Bone marrow (tissue), 2 donors: ENCODE data around the gene SLX1A.
"Not testable (repeated sequence)": the region's sequence is repeated elsewhere in the genome, so short reads cannot be mapped to it uniquely, and the experiment has no call there.

ENCODE experiments used
- DNase-seq, 2 donors: peaks; one replicate each; lab custom pipeline; 2025; lab: John Stamatoyannopoulos, UW

Gene SLX1A

DNA sequence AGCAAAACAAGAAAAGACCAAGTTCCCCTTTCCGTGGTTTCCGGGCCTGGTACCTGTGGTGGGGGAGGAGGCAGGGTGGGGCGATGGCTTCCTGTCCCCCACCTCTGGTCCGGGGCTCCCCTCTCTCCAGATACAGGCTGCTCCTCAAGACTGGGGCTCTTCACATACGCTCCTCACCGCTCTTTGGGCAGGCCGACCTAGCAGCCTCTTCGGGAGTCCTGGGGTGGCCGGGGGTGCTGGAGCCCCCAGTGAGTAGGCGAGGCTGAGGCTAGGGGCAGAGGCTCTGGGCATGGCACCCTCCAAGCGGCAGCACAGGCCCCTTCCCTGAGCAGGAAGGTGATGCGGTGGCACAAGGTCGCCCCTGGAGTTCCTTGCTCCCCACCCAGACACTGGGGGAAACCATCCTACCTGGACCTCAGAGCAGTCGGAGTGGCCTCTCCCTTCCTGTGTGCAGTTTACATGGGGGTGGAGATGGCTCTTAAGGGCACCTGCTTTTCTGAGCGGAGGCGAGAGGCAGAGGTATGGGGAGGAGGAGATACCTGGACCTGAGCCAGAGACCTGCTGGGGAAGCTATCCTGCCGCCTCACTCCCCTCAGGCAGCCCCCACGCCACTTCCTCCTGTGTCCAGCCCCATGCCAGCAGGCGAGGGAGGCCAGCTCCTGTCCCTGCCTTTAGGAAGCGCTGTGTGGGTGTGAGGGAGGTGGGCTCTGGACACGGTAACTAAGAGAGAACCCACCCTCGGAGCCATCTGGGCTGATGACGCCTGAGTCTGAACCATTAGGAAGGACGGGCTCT is 9.4 kb upstream of the SLX1A start:
- peak; percentile 25 to 59 for DNase-seq

DNA sequence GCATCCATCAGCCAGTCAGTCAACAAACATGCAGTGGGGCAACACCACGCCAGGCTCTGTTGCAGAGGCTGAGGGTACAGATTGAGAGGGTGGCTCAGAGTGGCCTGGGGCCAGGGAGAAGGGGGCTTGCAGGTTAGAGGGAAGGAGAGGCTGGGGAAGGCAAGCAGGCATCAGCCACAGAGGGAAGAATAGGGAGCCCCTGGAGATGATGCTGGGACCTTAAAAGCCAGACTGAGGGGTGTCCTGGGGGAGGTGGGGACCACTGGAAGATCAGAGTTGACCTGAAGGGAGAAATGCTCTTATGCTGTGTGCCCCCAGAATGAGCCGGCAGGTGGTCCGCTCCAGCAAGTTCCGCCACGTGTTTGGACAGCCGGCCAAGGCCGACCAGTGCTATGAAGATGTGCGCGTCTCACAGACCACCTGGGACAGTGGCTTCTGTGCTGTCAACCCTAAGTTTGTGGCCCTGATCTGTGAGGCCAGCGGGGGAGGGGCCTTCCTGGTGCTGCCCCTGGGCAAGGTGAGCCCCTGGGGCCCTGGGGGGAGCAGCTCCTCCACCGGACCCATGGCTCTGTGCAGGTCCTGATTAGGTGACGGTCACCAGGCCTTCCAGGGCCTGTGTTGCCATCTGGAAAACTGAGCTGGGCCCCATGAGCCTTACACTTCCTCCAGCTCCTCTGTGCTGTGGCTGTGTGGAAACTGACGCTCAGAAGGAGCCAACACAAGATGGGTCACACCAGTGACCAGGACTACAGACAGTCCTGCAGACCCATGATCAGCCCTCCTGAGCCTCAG is 8.6 kb upstream of the SLX1A start:
- no peak for DNase-seq

DNA sequence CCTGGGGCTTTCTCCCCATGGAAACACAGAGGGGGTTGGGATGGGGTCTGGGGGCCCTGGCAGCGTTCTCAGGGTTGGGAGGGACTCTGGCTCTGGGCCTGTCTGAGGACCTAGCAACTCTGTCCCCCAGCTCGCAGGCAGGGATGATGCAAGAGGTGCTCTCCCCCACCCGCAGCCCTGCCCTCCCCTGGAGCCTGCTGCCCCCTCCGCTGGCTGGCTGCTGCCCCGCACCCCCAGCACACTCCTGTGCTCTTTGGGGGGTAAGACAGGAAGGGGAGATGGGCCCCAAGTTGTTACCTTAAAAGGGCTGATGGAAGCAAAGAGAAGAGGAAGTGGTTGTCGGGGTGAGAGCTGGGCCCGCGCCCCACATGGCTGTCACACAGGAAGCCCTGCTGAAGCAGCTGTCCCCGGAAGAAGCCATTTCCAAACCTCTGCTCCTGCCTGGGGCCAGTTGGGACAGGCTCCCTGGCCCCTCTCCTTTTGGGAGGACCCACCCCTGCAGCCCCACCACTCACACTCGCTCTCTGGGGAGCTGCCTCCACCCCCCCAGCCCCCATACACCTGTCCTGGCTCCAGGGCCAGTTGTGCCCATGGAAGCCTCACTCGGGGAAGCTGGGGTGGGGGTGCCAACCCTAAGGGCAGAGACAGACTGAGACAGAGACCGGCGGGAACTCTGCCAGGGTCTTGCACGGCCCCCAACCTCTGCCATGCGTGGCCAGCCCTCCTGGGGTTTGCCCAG is 7.8 kb upstream of the SLX1A start:
- peak; percentile 39 to 45 for DNase-seq

DNA sequence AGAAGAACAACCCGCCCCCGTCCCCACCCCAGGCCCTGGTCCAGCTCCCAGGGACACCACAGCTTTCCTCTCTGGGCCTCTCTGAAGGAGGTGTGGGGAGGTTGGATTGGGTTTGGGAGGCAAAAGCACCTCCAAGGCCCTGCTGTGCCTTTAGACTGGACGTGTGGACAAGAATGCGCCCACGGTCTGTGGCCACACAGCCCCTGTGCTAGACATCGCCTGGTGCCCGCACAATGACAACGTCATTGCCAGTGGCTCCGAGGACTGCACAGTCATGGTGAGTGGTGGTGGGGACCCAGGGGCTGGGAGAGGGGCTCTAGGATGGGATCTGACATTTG is 7.3 kb upstream of the SLX1A start:
- DNase-seq, result no peak

DNA sequence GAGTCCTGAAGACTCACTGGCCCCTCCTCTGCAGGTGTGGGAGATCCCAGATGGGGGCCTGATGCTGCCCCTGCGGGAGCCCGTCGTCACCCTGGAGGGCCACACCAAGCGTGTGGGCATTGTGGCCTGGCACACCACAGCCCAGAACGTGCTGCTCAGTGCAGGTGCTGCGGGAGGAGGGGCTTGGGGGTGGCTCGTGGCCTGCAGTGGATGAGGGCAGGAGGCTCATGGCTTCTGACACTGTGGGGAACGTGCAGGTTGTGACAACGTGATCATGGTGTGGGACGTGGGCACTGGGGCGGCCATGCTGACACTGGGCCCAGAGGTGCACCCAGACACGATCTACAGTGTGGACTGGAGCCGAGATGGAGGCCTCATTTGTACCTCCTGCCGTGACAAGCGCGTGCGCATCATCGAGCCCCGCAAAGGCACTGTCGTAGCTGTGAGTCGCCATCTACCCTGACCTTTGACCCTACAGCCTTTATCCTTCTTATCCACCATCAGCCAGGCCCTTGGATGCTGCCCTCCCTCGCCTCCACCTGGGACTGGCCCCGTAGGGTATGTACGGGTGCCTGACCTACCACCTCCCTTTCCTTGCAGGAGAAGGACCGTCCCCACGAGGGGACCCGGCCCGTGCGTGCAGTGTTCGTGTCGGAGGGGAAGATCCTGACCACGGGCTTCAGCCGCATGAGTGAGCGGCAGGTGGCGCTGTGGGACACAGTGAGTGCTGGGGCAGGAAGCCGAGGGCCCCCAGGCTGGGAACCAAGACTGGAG is 6.7 kb upstream of the SLX1A start:
- DNase-seq, result peak; percentile 20 to 48

DNA sequence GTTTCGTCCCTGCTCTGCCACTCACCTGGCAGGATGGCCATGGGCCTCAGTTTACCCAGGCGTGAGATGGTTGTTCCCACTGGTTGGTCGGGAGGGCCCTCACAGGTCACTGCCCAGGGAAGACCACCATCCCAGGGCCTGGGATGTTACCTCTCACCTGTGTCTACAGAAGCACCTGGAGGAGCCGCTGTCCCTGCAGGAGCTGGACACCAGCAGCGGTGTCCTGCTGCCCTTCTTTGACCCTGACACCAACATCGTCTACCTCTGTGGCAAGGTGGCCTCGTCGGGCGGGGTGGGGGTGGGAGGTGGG is 6.2 kb upstream of the SLX1A start:
- DNase-seq, result no peak

DNA sequence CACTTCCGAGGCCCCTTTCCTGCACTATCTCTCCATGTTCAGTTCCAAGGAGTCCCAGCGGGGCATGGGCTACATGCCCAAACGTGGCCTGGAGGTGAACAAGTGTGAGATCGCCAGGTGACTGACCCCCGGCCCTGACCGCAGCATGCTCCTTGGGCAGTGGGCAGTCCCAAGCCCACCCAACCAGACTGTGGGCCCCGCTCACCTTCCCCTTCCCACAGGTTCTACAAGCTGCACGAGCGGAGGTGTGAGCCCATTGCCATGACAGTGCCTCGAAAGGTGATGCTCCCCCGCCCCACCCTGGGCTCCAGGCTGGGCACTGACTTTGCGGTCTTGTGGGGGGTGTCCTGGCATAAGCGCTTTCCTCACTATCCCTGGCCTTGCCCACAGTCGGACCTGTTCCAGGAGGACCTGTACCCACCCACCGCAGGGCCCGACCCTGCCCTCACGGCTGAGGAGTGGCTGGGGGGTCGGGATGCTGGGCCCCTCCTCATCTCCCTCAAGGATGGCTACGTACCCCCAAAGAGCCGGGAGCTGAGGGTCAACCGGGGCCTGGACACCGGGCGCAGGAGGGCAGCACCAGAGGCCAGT is 5.6 kb upstream of the SLX1A start:
- no peak for DNase-seq

DNA sequence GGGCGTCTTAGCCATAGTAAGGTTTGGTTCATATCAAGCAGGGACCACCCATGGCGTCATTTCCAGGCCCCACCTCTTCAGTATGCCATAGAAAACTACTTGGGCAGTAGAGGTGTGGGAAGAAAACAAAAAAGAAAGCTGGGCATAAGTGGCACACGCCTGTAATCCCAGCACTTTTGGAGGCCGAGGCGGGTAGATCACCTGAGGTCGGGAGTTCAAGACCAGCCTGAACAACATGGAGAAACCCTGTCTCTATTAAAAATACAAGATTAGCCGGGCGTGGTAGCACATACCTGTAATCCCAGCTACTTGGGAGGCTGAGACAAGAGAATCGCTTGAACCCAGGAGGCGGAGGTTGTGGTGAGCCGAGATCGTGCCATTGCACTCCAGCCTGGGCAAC is 2.5 kb upstream of the SLX1A start:
- not testable (repeated sequence) for DNase-seq

DNA sequence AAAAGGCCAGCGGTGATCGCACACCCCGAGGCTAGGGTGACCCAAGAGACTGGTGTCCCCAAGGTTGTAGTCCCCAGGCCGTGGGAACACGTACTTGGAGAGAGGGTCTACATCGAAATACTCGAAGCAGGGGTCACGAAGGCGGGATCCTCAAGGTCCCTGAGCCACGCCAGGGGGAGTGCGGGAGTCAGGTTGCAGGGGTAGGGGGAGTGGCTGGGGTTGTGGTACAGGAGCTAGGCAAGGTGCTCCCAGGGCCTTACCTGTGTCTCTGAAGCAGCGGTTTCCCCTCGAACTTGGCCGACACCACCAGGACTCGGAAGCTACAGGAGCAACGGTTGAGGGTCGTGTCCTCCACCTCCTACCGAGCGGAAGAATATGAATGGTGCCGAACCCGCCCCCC is 577 bp upstream of the SLX1A start:
- DNase-seq, result not testable (repeated sequence)

DNA sequence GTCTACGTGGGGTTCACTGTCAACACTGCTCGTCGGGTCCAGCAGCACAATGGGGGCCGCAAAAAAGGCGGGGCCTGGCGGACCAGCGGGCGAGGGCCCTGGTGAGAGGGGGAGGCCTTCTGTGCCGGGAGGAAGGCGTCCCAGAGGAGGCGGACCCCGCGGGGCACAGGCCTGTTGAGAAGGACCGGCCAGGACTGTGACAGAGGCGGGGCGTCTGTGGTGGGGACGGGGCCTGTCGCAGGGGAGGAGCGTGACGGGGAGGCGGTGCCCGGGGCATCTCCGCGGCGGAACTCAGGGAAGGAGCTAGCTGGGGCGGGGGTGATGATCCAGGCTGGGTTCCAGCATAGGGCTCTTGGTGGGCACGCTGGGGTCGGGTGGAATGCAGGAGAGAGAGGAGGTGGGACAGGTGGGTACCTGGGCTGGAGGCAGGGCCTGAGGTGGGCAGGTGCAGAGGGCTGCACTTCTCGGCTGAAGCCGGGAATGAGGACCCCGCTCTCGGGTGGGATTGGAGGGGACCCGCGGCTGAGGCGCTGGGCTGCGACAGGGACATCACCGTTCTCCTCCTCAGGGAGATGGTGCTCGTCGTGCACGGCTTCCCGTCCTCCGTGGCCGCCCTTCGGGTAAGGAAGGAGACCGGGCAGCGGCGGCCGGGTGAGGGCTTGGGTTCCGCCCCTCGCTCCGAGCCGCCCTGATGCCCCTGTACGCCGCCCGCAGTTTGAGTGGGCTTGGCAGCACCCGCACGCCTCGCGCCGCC is 674 bp downstream of the SLX1A start:
- not testable (repeated sequence) for DNase-seq

DNA sequence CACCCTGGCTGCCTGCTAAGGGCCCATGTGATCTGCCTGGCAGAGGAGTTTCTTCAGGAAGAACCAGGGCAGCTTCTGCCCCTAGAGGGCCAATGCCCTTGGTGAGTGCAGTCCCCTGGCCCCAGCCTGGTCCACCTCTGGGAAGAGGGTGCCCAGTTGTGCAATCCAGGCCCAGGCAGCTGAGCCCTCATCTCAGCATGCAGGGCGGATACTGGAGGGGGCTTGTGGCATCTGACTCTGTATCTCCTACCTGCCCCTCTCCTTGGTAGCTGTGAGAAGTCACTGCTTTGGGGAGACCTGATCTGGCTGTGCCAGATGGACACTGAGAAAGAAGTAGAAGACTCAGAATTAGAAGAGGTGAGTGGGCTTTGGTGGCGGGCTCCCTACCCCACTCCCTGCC is 3.3 kb downstream of the SLX1A start:
- not testable (repeated sequence) for DNase-seq

DNA sequence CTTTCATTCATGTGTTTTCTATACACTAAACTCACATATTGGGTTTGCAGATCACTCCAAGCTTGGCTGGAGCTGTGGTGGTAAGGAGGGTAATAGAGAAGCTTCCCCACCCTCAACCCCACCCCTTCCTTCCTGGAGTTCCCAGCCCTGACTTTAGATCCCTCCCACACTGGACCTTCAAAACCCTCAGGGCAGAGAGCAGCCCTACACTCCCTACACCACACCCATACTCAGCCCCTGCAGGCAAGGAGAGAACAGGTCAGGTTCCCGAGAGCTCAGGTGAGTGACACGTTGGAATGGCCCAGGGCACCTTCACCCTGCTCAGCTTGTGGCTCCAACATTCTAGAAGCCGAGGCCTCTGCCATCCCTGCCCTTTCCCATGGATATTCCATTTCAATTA is 5.4 kb downstream of the SLX1A start, which contains the start of gene SULT1A3:
SULT1A3 (plus strand) TSS at position 207 of the 400 bp plus-strand sequence. CDS start 1,474 bp downstream, outside the sequence.
- not testable (repeated sequence) for DNase-seq

DNA sequence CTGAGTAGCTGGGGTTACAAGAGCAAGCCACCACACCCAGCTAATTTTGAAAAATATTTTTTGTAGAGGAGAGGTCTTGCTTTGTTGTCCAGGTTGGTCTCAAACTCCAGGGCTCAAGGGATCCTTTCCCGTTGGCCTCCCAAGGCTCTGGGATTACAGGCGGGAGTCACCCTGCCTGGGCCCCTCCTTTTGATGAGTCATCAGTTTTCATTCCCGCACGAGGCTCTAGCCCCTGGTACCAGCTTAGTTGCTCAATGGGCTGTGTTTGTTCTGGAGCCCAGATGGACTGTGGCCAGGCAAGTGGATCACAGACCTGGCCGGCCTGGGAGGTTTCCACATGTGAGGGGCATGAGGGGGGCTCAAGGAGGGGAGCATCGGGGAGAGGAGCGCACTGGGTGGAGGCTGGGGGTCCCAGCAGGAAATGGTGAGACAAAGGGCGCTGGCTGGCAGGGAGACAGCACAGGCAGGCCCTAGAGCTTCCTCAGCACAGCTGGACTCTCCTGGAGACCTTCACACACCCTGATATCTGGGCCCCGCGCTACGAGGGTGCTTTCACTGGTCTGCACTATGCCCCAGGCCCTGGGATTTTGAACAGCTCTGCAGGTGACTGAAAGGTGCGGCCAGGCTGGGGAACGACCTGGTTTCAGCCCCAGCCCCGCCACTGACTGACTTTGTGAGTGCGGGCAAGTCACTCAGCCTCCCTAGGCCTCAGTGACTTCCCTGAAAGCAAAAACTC is 6.1 kb downstream of the SLX1A start:
- not testable (repeated sequence) for DNase-seq

DNA sequence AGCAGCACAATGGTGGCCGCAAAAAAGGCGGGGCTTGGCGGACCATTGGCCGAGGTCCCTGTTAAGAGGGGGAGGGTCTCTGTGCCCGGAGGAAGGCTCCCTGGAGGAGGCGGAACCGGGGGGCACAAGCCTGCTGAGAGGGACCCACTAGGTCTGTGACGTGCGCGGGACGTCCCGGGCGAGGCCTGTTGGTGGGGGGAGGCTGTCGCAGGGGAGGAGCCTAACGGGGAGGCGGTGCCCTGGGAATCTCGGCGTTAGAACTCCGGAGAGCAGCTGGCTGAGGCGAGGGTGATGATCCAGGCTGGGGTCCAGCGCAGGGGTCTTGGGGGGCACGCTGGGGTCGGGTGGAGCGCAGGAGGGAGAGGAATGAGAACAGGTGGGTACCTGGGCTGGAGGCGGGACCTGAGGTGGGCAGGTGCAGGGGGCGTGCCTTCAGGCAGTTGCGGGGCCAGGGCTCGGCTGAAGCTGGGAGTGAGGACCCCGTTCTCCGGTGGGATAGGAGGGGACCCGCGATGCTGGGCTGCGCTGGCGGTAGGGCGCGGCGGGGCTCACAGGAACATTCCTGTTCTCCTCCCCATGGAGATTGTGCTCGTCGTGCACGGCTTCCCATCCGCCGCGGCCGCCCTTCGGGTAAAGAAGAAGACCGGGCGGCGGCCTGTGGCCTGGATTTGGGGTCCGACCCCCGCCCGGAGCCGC is 12.0 kb downstream of the SLX1A start:
- DNase-seq, result not testable (repeated sequence)

DNA sequence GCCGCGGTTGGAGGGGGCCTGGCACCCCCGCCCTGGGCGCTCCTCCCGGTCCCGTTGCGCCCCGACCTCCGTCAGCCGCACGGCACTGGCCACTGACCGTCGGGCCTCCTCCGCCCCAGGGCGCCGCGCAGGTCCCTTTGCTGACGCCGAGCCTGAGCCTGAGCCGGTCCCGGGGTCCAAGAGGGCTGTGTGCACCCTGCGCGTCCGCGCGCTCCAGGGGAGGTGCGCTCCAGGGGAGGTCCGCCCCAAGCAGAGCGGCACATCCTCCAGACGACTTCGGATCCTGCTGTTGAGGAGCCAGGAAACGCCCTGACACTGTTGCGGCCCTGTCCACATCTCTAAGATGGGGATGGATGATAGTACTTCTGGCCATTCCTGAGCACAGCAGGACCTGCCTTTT is 12.6 kb downstream of the SLX1A start:
- not testable (repeated sequence) for DNase-seq

DNA sequence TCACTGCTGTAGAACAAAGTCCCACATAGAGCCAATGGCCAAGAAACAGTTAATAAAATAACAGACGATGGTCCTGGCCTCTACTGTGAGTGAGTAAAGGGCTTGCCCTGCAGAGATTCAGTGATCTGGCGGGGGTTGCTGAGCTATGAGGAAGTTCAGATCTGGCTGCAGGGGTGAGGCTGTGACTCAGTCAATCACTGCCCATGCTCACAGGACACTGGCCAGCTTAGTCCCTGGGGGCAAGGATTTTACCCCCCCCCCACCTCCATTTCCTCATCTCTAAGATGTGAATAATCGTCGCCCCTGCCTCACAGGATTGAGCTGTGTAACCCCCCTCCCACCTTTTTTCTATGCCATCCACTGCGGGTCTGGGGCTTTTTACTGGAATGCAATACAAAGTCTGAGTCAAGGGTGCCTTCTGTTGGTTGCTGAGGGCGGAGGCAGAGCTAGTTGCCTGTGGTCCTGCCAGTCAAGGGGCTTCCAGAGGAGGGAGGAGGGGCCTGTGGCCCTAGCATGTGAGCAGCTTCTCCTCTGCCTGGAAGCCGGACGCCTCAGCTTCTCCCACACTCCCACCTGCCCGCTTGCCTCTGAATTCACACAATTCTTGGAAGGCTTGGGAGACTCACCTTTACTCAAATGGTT is 13.5 kb downstream of the SLX1A start:
- not testable (repeated sequence) for DNase-seq

DNA sequence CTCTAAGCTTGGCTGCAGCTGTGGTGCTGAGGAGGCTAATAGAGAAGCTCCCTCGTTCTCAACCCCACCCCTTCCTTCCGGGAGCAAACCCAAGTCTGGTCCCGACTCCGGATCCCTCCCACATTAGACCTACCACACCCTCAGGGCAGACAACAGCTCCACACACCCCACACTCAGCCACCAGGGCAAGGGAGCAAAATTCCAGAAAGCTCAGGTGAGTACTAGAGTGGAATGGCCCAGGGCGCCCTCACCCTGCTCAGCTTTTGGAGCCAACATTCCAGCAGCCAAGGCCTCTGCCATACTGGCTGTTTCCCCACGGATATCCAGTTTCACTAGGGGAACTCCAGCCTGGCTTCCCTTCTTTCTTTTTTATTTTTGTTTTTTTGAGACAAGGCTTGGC is 15.4 kb downstream of the SLX1A start:
- DNase-seq, result not testable (repeated sequence)

DNA sequence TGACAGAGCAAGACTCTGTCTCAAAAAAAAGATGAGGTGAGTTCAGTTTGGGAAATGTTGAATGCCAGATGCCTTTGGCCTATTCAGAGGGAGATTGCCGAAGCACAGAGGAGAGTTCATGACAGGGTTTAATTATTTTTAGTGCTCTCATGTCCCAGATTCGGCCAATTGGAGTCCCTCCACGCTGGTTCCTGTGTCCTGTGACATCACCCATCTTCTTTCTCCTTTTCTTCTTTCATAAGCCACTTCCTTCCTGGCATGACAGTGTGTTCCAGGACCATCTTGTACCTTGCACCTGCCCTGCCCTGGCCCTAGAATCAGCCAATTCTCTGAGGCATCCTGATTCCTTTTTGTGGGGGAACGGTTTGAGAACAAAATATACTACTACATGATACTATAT is 17.7 kb downstream of the SLX1A start:
- not testable (repeated sequence) for DNase-seq

DNA sequence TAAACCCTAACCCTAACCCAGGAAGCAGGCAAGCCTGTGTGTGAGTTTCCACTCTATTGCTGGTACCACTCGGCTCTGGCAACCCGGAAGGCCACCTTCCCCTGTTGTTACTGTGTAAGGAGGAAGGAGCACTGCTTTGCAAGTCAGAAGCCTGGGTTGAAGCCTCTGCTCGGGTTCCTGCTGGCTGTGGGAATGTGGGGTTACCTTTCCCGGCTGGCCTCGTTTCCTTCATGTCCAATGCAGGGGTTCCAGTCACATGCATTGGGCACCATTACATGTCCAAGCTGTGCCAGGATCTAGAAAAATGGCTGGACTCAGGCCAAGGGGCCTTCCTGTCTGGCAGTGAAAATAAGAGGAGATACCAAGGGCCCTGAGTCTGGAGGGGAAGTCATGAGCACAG is 23.4 kb downstream of the SLX1A start:
- not testable (repeated sequence) for DNase-seq
